ENCODE results near the gene SAA2. TPM values are rescaled to one million over a fixed set of nuclear protein-coding genes. Genes with fewer than 3 reads are reported as not detected.
"Not testable (repeated sequence)": the region's sequence is repeated elsewhere in the genome, so short reads cannot be mapped to it uniquely, and the experiment has no call there.

The SAA2 gene
- total RNA-seq, 1 experiment from 2014 or later, result not detected

- Histone ChIP-seq H4K20me1 (ENCODE audit: control insufficient read depth, insufficient read depth, insufficient read length) (no peaks in the 10 kb centered on the region), H3K14ac (ENCODE audit: insufficient read depth, low read length) (no peak overlapping the region), H3K23me2 (ENCODE audit: insufficient read length, low read depth, low read length, poor library complexity, severe bottlenecking) (no peaks in the 10 kb centered on the region), H3K4ac (ENCODE audit: low read depth, low read length) (no peak overlapping the region), H2BK120ac (ENCODE audit: low read depth, low read length, poor library complexity, severe bottlenecking) (no peak overlapping the region), H2AK5ac (ENCODE audit: insufficient read length, low read length) (peak overlapping the region; percentile 41), H3K27ac (ENCODE audit: insufficient read length, low read depth, low read length) (no peak overlapping the region), H3T11ph (ENCODE audit: low read length) (no peak overlapping the region), H3K4me1 (ENCODE audit: insufficient read depth, low read length) (no peaks in the 10 kb centered on the region), H3K23ac (ENCODE audit: insufficient read length, low read depth, low read length) (no peak overlapping the region), H2AFZ (ENCODE audit: low read length) (no peak overlapping the region), H3K56ac (ENCODE audit: insufficient read length, low read depth, low read length) (no peak overlapping the region), H2BK5ac (ENCODE audit: insufficient read length, low read length) (no peak overlapping the region), H4K91ac (ENCODE audit: insufficient read length, low read depth, low read length) (no peak overlapping the region), H4K8ac (replicated peaks; ENCODE audit: insufficient read length, low read depth, low read length) (no peak overlapping the region), H3K79me2 (ENCODE audit: insufficient read depth, low read length) (no peaks in the 10 kb centered on the region), H3K4me2 (ENCODE audit: insufficient read depth, insufficient read length, low read length) (no peak overlapping the region), H3K9ac (ENCODE audit: extremely low read depth, insufficient read length, low read length) (no peak overlapping the region), H3K18ac (ENCODE audit: insufficient read length, low read depth, low read length) (no peak overlapping the region), H3K79me1 (ENCODE audit: insufficient read depth, low read depth, low read length, poor library complexity, severe bottlenecking) (no peaks in the 10 kb centered on the region), H3K9me3 (ENCODE audit: control insufficient read depth, low read depth, low read length) (no peaks in the 10 kb centered on the region), H3K27me3 (ENCODE audit: insufficient read depth, low read length) (no peaks in the 10 kb centered on the region), H2BK20ac (ENCODE audit: low read depth, low read length, poor library complexity, severe bottlenecking) (no peak overlapping the region), H2BK12ac (ENCODE audit: insufficient read length, low read depth, low read length) (peak overlapping the region; percentile 51), H2BK15ac (ENCODE audit: low read depth, low read length) (no peak overlapping the region), H4K5ac (ENCODE audit: insufficient read length, low read depth, low read length) (no peak overlapping the region)
- no peak overlapping the region for H3K27ac Mint-ChIP-seq
- H3K36me3 Mint-ChIP-seq (ENCODE audit: insufficient read depth in 1 of 3, low read depth in 3 of 3), result no peaks in the 10 kb centered on the region
- no peaks in the 10 kb centered on the region; the same call in 1 of the 2 replicates for H3K27me3 Mint-ChIP-seq (ENCODE audit: low read depth)
- no peak for TF ChIP-seq CTCF (conservative IDR thresholded peaks at IDR 0.05)
- no peak overlapping the region for H3K4me3 Mint-ChIP-seq
- no CpG with 5 or more reads among the region's 4 CpGs for WGBS (ENCODE audit: extremely low coverage, insufficient read length, low lambda C conversion rate)
- DNase-seq, result no peak
- no peaks in the 10 kb centered on the region for H3K9me3 Mint-ChIP-seq
- peaks cover 2 to 3% of the 10 kb centered on the region in 2 experiments; a peak in 3 of 4 replicates for H3K4me1 Mint-ChIP-seq
Measured at GRCh38 chr11:18264035-18264434, 15.6 kb upstream of the SAA2 start.

- not testable (repeated sequence) for H3K9me3 Mint-ChIP-seq; H2BK20ac ChIP-seq (ENCODE audit: low read depth, low read length, poor library complexity, severe bottlenecking); H3K56ac ChIP-seq (ENCODE audit: insufficient read length, low read depth, low read length); H3K23me2 ChIP-seq (ENCODE audit: insufficient read length, low read depth, low read length, poor library complexity, severe bottlenecking); H3K4me1 ChIP-seq (ENCODE audit: insufficient read depth, low read length); H2AFZ ChIP-seq (ENCODE audit: low read length); H3K4me1 Mint-ChIP-seq; H3K36me3 Mint-ChIP-seq (ENCODE audit: insufficient read depth in 1 of 3, low read depth in 3 of 3); H2BK120ac ChIP-seq (ENCODE audit: low read depth, low read length, poor library complexity, severe bottlenecking); H3K14ac ChIP-seq (ENCODE audit: insufficient read depth, low read length); H3K27me3 ChIP-seq (ENCODE audit: insufficient read depth, low read length); H3K27me3 Mint-ChIP-seq (ENCODE audit: low read depth); H3K18ac ChIP-seq (ENCODE audit: insufficient read length, low read depth, low read length); H3K4ac ChIP-seq (ENCODE audit: low read depth, low read length); H3T11ph ChIP-seq (ENCODE audit: low read length); H3K9ac ChIP-seq (ENCODE audit: extremely low read depth, insufficient read length, low read length); H4K5ac ChIP-seq (ENCODE audit: insufficient read length, low read depth, low read length); H4K20me1 ChIP-seq (ENCODE audit: control insufficient read depth, insufficient read depth, insufficient read length); H2BK12ac ChIP-seq (ENCODE audit: insufficient read length, low read depth, low read length); H3K79me2 ChIP-seq (ENCODE audit: insufficient read depth, low read length); H2BK5ac ChIP-seq (ENCODE audit: insufficient read length, low read length); H3K4me2 ChIP-seq (ENCODE audit: insufficient read depth, insufficient read length, low read length); H2BK15ac ChIP-seq (ENCODE audit: low read depth, low read length); H4K8ac ChIP-seq (replicated peaks; ENCODE audit: insufficient read length, low read depth, low read length); H3K79me1 ChIP-seq (ENCODE audit: insufficient read depth, low read depth, low read length, poor library complexity, severe bottlenecking); H3K23ac ChIP-seq (ENCODE audit: insufficient read length, low read depth, low read length); H3K27ac ChIP-seq (ENCODE audit: insufficient read length, low read depth, low read length); H3K9me3 ChIP-seq (ENCODE audit: control insufficient read depth, low read depth, low read length); H4K91ac ChIP-seq (ENCODE audit: insufficient read length, low read depth, low read length); H2AK5ac ChIP-seq (ENCODE audit: insufficient read length, low read length); H3K4me3 Mint-ChIP-seq; H3K27ac Mint-ChIP-seq
- DNase-seq, result peak; percentile 57
- no CpG with 5 or more reads among the region's 8 CpGs for WGBS (ENCODE audit: extremely low coverage, insufficient read length, low lambda C conversion rate)
Measured at GRCh38 chr11:18262681-18263350, 14.3 kb upstream of the SAA2 start.

Data from H9 (cell line).